ENCODE results near the gene ERC2. TPM values are rescaled to one million over a fixed set of nuclear protein-coding genes. Genes with fewer than 3 reads are reported as not detected.
A peak's percentile ranks its signal among the peaks of the same experiment; 100 is the strongest.

ERC2 gene
- total and polyA plus RNA-seq, 2 of the 13 experiments (the other 11 are each of a cell fraction or from before 2014, with no cell fraction given): 0.16 to 0.22 TPM

- peak; percentile 71; the same call in 1 of the 2 replicates for TF ChIP-seq AFF4 (CRISPR knock-in tag; IDR thresholded peaks at IDR 0.05)
- no peak for TF ChIP-seq PRDM15 (CRISPR knock-in tag; IDR thresholded peaks at IDR 0.05)
- TF ChIP-seq, protein P1, sequence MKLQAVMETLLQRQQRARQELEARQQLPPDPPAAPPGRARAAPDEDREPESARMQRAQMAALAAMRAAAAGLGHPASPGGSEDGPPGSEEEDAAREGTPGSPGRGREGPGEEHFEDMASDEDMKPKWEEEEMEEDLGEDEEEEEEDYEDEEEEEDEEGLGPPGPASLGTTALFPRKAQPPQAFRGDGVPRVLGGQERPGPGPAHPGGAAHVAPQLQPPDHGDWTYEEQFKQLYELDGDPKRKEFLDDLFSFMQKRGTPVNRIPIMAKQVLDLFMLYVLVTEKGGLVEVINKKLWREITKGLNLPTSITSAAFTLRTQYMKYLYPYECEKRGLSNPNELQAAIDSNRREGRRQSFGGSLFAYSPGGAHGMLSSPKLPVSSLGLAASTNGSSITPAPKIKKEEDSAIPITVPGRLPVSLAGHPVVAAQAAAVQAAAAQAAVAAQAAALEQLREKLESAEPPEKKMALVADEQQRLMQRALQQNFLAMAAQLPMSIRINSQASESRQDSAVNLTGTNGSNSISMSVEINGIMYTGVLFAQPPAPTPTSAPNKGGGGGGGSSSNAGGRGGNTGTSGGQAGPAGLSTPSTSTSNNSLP (IDR thresholded peaks at IDR 0.05; ENCODE audit: low read depth, low read length): no peak
- no peak for TF ChIP-seq PLRG1 (conservative IDR thresholded peaks at IDR 0.05)
- peak; percentile 98 for TF ChIP-seq BRCA1 (CRISPR knock-in tag; IDR thresholded peaks at IDR 0.05)
- peak; percentile 76 for TF ChIP-seq ZMYM4 (CRISPR knock-in tag; IDR thresholded peaks at IDR 0.05)
- TF ChIP-seq CREB1 (IDR thresholded peaks at IDR 0.05): no peak
- TF ChIP-seq CREB1 (CRISPR knock-in tag; IDR thresholded peaks at IDR 0.05): no peak; the same call in 1 of the 2 replicates
- TF ChIP-seq HNF4G (IDR thresholded peaks at IDR 0.05; ENCODE audit: borderline replicate concordance, low read depth, low read length): no peak
- no peak for TF ChIP-seq HNF4G (CRISPR knock-in tag; IDR thresholded peaks at IDR 0.05; ENCODE audit: borderline replicate concordance, low read depth)
- TF ChIP-seq FOXC1 (CRISPR knock-in tag; IDR thresholded peaks at IDR 0.05; ENCODE audit: borderline replicate concordance): peak; percentile 83; the same call in 1 of the 2 replicates
- peak; percentile 57 for TF ChIP-seq STAG1 (CRISPR knock-in tag; IDR thresholded peaks at IDR 0.05)
- TF ChIP-seq ZNF484 (CRISPR knock-in tag; IDR thresholded peaks at IDR 0.05; ENCODE audit: borderline replicate concordance, low read depth): peak; percentile 61; the same call in 1 of the 2 replicates
- TF ChIP-seq, protein P2, sequence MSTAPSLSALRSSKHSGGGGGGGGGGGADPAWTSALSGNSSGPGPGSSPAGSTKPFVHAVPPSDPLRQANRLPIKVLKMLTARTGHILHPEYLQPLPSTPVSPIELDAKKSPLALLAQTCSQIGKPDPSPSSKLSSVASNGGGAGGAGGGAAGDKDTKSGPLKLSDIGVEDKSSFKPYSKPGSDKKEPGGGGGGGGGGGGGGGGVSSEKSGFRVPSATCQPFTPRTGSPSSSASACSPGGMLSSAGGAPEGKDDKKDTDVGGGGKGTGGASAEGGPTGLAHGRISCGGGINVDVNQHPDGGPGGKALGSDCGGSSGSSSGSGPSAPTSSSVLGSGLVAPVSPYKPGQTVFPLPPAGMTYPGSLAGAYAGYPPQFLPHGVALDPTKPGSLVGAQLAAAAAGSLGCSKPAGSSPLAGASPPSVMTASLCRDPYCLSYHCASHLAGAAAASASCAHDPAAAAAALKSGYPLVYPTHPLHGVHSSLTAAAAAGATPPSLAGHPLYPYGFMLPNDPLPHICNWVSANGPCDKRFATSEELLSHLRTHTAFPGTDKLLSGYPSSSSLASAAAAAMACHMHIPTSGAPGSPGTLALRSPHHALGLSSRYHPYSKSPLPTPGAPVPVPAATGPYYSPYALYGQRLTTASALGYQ (CRISPR knock-in tag; IDR thresholded peaks at IDR 0.05): no peak
- TF ChIP-seq ZNF710 (CRISPR knock-in tag; IDR thresholded peaks at IDR 0.05; ENCODE audit: borderline replicate concordance): no peak
- TF ChIP-seq TAF15 (IDR thresholded peaks at IDR 0.05; ENCODE audit: low read depth, low read length, poor library complexity, severe bottlenecking): no peak
Observed at GRCh38 chr3:56494679-56495322, 26.5 kb upstream of the ERC2 start (continued).
